ENCODE results near the gene CMIP.

DNA sequence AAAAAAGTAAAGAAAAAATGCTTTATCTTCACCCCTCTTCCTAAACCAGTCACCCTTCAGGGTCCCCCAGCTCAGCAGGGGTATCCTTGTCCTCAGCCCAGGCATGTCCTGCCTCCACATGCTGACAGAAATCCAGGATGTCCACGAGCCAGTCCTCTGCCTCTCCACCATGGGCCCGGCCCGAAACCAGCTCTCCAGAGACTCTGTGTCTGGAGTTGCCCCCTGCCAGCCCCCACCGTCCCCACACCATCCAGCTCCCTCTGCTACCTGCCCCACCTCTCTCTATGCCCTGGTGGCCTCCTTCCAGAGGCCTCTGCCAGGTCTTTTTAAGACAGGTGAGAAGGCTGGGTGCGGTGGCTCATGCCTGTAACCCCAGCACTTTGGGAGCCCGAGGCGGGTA is 268.1 kb downstream of the CMIP start:
- TF ChIP-seq, protein P1, sequence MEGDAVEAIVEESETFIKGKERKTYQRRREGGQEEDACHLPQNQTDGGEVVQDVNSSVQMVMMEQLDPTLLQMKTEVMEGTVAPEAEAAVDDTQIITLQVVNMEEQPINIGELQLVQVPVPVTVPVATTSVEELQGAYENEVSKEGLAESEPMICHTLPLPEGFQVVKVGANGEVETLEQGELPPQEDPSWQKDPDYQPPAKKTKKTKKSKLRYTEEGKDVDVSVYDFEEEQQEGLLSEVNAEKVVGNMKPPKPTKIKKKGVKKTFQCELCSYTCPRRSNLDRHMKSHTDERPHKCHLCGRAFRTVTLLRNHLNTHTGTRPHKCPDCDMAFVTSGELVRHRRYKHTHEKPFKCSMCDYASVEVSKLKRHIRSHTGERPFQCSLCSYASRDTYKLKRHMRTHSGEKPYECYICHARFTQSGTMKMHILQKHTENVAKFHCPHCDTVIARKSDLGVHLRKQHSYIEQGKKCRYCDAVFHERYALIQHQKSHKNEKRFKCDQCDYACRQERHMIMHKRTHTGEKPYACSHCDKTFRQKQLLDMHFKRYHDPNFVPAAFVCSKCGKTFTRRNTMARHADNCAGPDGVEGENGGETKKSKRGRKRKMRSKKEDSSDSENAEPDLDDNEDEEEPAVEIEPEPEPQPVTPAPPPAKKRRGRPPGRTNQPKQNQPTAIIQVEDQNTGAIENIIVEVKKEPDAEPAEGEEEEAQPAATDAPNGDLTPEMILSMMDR (IDR thresholded peaks at IDR 0.05) = no peak
- no peak for TF ChIP-seq POLR2A (IDR thresholded peaks at IDR 0.05)

Data from esophagus squamous epithelium (tissue), 4 donors.